Stomach (tissue), 4 donors: ENCODE results near the gene RIC1.

Experiments used
- CTCF ChIP-seq, 7 experiments: fragments of 450-650 bp in 4 of 7; fragments of 200-600 bp in 3 of 7; sonication (generic) in 3 of 7; IDR thresholded peaks; one replicate each; pipeline ENCODE4 v1.5.1; 2016 to 2019; ENCODE audit warnings: antibody characterized with exemption in 7 of 7, control low read depth in 2 of 7, mild to moderate bottlenecking in 1 of 7
- EP300 ChIP-seq: sonication (generic); formaldehyde crosslinking; IDR thresholded peaks from one replicate; pipeline ENCODE4 v1.6.1; 2017; ENCODE audit warnings: antibody characterized with exemption
- POLR2A ChIP-seq, 4 donors: fragments of 450-650 bp; IDR thresholded peaks; one replicate each; pipeline ENCODE4 v1.6.1; 2016; ENCODE audit warnings: antibody characterized with exemption in 4 of 4, control low read depth in 2 of 4, mild to moderate bottlenecking in 1 of 4, moderate library complexity in 1 of 4
- POLR2AphosphoS5 ChIP-seq, 3 donors: sonication (generic); formaldehyde crosslinking; IDR thresholded peaks; one replicate each; pipeline ENCODE4 v1.6.1; 2016; ENCODE audit warnings: antibody characterized with exemption in 3 of 3

- TF ChIP-seq CTCF (IDR thresholded peaks at IDR 0.05) = no peak
- no peak for TF ChIP-seq POLR2A (IDR thresholded peaks at IDR 0.05)
- no peak for TF ChIP-seq EP300
- TF ChIP-seq POLR2AphosphoS5 (IDR thresholded peaks at IDR 0.05) = no peak
Observed at GRCh38 chr9:5784526-5785315, 155.8 kb downstream of the RIC1 start.
